HG03520 (cell line): ENCODE measurements around the gene MCTP1.
A peak's percentile ranks its signal among the peaks of the same experiment; 100 is the strongest.

Experiments
- ATAC-seq: cut with Tn5 transposase; IDR thresholded peaks from one replicate; pipeline ENCODE4 v1.9.1; 2021; ENCODE audit warnings: mild to moderate bottlenecking, moderate library complexity; ENCODE audit not compliant: unreplicated experiment

MCTP1 gene

GRCh38 chr5:94779684-94780083, 505.2 kb downstream of the MCTP1 start:
- ATAC-seq = no peak

- no peak for ATAC-seq
Observed at GRCh38 chr5:94778732-94779131, 506.2 kb downstream of the MCTP1 start.

- no peak for ATAC-seq
Observed at GRCh38 chr5:94778299-94778698, 506.6 kb downstream of the MCTP1 start.

- no peak for ATAC-seq
Observed at GRCh38 chr5:94777056-94777880, 507.6 kb downstream of the MCTP1 start.

DNA sequence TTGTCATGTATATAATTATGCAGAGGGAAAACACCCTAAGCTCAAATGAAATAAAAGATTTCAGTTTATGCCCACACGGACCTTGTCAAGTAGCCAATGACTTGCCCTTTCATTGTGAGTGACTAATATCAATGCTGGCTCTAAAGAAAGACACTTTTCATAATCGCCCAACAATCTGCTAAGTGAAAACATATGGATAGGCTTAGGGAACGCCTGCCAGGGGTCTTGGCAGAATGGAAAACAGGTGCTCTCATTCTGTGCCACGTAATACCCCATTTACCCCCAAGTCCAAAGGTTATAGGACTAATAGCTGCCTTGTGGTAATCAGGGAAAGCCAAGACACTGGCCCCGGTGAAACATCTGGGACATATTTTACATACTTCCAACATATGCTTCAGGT, 508.7 kb downstream of the MCTP1 start:
- ATAC-seq = no peak

DNA sequence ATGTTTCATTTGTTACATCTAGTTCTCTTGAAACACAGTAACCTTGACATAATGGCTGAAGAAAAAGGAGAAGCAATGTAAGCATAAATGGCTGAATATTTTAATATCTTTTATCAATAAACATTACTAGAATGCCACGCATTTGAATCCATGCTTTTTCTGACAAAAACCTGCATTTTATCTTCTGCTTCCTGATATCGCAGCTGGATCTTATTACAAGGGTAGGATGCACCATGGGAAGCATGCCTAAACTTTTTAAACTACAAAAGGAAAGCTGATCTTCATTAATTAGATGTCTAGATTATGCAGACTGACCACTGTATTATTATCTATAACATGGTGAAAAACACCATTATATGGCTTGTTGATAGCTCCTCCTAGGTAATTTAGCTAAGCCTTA, 509.8 kb downstream of the MCTP1 start:
- no peak for ATAC-seq

GRCh38 chr5:94771742-94772141, 513.2 kb downstream of the MCTP1 start:
- no peak for ATAC-seq

GRCh38 chr5:94769996-94770395, 514.9 kb downstream of the MCTP1 start:
- no peak for ATAC-seq

DNA sequence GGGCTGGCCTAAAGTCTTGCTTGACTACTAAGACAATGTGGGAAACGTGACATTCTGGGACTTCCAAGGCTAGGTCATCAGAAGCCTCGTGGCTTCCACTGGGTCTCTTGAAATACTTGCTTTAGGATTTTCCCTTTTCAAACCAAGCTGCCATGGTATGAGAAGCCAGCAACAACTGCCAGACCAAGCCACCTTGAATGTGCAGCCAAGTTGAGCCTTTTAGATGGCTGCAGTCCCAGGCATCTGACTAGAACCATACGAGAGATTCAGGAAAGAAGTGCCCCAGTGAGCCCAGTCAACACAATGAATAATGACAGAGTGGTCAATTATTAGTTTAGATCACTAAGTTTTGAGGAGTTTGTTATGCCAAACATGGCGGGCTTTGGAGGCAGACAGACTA, 523.1 kb downstream of the MCTP1 start:
- ATAC-seq = no peak

DNA sequence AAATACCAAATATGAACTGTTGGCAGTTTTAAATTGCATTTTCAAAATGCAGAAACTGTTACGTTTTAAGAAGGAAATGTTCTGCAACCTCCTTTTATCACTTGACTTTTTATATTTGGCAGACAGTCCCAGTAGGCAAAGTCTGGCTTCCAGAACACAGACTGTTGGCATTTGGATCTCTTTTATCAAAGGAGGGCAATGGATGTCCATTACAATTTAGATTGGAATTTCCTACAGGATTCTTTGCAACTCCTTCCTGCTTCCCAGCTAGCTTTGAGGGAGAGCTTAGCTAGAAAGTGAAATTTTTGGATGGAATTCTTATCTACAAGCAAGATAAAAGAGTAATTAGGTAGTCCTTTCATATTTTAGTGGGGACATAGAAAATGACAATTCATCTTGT, 523.8 kb downstream of the MCTP1 start:
- ATAC-seq = no peak

DNA sequence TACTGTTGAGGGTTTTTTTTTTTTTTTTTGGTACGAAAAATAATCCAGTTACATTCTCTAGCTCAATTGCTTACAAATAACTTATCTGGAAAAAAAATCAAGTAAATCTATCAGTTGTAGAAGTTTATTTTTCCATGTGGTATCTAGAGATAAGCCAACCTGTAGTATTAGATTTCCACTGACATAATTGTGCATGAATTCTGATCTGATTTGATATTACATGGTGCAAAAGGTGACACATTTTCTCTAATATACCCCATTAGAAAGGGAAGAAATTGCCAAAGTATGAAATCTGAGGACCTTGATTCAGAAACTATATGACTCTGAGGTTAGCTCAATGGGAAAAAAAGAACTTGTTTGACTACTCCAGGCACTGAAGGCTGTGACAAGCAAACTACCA, 524.9 kb downstream of the MCTP1 start:
- no peak for ATAC-seq

DNA sequence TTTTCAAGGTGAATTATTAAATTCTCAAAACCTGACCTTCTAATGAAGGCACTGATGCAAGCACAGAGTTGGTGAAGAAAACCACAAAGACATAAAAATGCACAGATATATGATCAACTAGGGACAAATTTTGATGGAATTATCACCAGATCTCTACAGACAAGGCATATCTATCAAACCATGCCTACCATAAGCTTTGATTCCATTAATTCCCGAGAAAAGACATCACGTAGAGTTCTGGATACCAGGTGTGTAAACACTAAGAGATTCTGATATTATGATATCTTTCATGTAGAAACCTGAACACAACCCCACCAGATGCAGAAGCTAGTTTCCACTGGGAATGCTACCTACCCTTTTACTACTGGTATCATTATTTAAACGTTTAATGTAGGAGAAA, 525.9 kb downstream of the MCTP1 start:
- no peak for ATAC-seq

GRCh38 chr5:94754824-94755223, 530.1 kb downstream of the MCTP1 start:
- no peak for ATAC-seq

DNA sequence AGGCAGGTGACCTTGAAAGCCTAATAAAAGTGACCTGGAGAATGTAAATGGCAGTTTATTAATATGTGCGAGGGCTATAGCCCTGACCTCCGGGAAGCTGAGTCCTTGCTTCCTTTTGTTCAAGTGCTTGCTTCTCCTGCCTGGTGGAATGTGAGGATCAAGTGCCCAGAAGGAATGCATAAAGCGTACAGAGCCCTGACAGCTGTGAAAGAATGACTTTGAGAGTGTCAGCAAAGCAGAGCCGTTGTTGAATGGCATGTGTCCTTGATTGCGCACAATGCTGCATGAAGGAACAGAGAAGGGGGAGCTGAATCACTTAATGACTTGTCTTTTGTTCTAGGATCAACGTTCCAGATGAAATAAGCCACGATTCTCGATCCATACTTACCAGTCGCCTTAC, 533.4 kb downstream of the MCTP1 start:
- no peak for ATAC-seq

GRCh38 chr5:94750681-94751080, 534.2 kb downstream of the MCTP1 start:
- ATAC-seq = no peak

- no peak for ATAC-seq
Observed at GRCh38 chr5:94749042-94749441, 535.9 kb downstream of the MCTP1 start.

- ATAC-seq = no peak
Observed at GRCh38 chr5:94748212-94748611, 536.7 kb downstream of the MCTP1 start.

DNA sequence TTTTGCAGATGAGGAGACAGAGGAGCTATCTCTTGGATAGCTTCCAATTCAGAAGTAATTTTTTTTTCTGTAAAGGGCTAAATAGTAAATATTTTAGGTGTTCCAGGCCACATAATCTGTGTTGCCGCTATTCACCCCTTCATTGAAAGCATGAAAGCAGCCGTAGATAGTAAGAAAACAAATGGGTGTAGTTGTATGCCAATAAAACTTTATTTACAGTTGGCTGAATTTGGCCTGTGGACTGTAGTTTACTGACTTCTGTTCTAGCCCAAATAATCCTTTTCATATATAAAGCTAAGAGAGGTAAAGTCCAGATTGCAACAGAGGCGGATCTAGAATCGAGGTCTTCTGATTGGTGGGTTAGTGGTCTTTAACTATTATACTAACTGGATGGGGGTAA, 537.5 kb downstream of the MCTP1 start:
- ATAC-seq = no peak

DNA sequence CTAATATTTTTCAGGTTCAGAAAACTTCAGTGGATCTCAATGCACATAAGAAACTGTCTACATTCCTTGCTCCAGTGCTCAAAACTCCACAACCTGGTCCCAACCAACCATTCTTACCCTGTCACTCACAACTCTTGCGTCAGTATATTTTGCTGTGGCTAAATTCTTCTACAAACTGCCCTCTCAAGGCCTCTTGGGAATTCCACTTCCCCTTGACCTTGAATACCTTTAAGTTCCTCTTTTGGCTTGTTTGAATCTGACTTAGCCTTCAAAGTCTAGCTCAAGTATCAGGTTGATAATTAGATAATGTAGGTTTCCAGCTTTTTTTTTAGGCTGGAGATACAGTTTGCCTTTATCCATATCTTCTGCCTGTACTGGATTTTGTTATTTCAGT, 538.2 kb downstream of the MCTP1 start:
- peak; percentile 26 for ATAC-seq

- ATAC-seq = peak; percentile 89
Observed at GRCh38 chr5:94745786-94746730, 538.8 kb downstream of the MCTP1 start.

DNA sequence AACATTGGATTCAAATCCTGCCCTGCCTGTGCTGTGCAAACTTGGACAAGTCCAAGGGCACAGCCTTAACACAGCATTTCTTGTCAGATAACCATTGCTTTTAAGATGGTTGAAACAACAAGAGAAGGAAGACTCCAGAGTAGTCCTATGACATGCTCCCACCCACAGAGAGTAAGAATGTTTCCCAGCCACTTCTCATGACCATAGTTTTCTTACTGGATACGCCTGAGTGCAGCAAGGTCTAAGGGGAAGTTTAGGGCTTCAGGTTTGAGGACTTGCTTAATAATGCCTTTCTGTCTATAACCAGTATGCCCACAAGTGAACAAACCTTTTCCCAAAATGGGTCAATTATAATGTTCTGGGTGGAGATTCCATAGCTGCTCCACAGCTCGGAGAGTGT, 540.0 kb downstream of the MCTP1 start:
- no peak for ATAC-seq

DNA sequence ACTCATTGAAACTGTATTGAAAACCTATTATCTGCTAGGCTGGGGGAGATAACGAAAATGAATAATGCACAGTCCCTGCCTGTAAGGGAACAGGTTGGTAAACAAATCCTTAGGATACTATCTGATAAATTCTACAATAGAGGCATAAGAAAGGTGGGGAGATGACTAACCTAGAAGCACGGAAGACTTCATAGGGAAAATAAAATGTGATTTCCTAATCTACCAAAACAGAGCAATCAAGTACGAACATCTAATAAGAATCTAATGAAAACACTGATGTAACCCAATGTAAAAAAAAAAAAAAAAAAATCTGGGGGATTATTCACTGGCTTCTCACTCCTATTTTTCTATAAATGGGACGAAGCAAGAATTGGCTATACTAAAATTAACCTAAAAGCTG, 542.0 kb downstream of the MCTP1 start:
- ATAC-seq = no peak
